HG02571 (cell line): Measurements from ENCODE around the gene ZNF467.

Source experiments
- ATAC-seq: cut with Tn5 transposase; IDR thresholded peaks from one replicate; pipeline ENCODE4 v1.9.1; 2021; ENCODE audit warnings: mild to moderate bottlenecking, moderate library complexity; ENCODE audit not compliant: unreplicated experiment

The ZNF467 gene

DNA sequence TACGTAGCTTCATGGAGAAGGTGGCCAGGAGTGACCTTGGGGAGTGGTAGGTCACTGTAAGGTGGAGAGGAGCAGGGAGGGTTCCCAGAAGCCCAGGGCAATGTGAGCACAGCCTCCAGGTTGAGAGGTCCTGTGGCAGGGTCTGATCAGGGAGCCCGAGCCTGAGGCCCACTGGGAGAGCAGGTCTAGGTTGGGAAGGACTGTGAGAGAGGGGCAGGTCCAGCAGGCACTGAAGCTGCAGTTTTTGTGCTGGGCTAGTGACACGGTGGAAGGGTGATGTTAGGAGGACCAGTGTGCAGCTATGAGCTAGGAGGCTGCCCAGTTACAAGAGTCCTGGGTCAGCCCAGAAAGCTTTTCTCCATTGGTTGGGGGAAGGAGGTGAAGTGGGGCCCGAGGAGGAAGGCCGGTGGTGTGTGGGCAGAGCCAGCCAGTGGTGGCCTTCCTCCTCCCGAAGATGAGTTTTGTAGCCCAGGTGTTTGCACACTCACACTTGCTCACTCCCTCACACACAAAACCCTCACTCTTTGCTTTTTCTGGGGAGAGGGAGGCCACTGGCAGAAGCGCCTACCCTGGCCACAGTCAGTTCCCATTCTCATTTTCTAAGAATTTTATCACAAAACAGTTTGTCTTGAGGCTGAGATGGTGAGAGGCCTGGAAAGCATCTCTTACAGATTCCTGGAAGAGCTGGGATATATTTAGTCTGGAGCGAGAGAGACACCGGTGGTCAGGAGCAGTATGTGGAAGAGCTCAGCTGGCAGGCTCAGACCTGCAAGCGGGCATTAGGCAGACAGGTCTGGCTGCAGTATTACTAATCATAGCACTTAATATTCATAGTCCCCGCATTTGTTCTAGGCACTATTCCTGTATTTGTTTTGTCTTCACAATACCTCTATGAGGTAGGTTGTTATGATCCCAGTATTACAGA is 57.1 kb downstream of the ZNF467 start:
- no peak for ATAC-seq

DNA sequence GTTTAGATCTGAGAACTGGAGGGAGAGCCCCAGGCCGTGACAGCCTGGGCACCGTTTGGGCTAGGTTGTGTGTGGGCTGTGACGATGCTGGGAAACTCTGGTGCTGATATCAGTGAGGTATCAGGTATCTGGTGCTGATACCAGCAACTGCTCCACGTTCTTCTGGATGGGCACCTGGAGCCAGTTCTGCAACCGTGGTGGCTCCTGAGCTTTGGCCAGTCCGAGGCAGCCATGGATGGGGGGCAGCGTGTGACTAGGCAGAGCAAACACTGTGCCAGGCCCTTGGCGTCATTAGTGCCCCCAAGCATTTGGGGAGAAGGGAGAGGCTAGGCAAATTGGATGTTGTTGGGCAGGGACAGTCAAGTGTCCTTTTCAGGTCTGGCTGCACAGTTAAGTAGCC is 57.9 kb downstream of the ZNF467 start:
- ATAC-seq, result peak; percentile 6

DNA sequence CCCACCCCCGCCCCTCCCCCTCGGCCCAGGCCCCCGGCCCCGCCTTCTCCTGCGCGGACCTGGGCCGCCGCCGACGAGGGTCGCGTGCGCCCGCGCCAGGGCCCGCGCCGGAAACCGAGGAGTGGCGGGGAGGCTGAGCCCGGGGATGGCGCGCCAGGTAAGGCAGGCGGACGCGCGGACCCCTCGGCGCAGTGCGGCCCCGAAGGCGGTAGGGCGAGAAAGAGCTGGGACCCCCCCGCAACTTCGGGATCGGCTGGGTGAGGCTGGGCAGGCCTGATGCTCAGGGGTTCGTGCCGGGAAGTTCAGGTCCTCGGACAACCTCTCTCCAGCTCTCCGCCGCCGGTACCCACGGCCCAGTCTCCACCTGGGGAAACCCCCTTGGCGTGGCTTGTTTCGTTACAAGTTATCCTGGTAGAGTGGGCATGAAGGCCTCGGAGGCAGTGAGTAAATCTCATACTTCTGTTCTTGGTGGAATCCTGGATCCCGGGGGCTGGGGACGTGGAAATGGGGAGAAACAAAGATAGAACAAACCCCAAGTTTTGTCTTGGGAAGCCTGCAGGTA is 58.4 kb downstream of the ZNF467 start:
- peak; percentile 15 for ATAC-seq
